ENCODE results near the gene USH1C.

The USH1C gene

DNA sequence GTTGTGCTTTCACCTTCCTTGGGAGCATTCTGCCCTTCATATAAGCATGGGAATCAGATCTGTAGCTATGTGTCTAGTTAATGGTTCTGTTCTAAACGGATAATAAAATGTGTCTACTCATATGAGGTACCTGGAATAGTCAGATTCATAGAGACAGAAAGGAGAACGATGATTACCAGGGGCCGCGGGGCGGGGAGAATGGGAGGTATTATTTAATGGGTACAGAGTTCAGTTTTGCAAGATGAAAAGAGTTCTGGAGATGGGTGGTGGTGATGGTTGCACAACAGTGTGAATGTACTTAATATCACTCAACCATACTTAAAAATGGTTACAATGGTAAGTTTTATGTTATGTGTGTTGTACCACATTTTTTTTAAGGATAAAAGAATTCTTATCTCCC is 57.6 kb downstream of the USH1C start:
- TF ChIP-seq BACH2 (CRISPR knock-in tag; IDR thresholded peaks at IDR 0.05; ENCODE audit: borderline replicate concordance) (no peak), TSHZ2 (CRISPR knock-in tag; IDR thresholded peaks at IDR 0.05) (no peak), ZC3H10 (CRISPR knock-in tag; IDR thresholded peaks at IDR 0.05) (no peak), PPARA (CRISPR knock-in tag; IDR thresholded peaks at IDR 0.05; ENCODE audit: borderline replicate concordance) (no peak), TCF4 (CRISPR knock-in tag; IDR thresholded peaks at IDR 0.05; ENCODE audit: borderline replicate concordance) (no peak), CSRNP3 (CRISPR knock-in tag; IDR thresholded peaks at IDR 0.05) (no peak), TOX (CRISPR knock-in tag; IDR thresholded peaks at IDR 0.05; ENCODE audit: borderline replicate concordance) (no peak), GLIS3 (CRISPR knock-in tag; IDR thresholded peaks at IDR 0.05) (no peak), ESRRG (CRISPR knock-in tag; IDR thresholded peaks at IDR 0.05) (no peak), ZFP30 (CRISPR knock-in tag; IDR thresholded peaks at IDR 0.05) (no peak), ZNF565 (CRISPR knock-in tag; conservative IDR thresholded peaks at IDR 0.05; ENCODE audit: low read depth) (no peak), ARNTL (CRISPR knock-in tag; IDR thresholded peaks at IDR 0.05; ENCODE audit: borderline replicate concordance, low read depth) (no peak), RARB (CRISPR knock-in tag; IDR thresholded peaks at IDR 0.05) (no peak), ZNF70 (CRISPR knock-in tag; IDR thresholded peaks at IDR 0.05) (no peak), ISL1 (CRISPR knock-in tag; IDR thresholded peaks at IDR 0.05) (no peak), CSDC2 (CRISPR knock-in tag; IDR thresholded peaks at IDR 0.05) (no peak), PATZ1 (CRISPR knock-in tag; IDR thresholded peaks at IDR 0.05; ENCODE audit: borderline replicate concordance) (no peak), SNAI2 (CRISPR knock-in tag; IDR thresholded peaks at IDR 0.05) (no peak), ZNF8 (CRISPR knock-in tag; IDR thresholded peaks at IDR 0.05) (no peak)
- TF ChIP-seq, protein P1, sequence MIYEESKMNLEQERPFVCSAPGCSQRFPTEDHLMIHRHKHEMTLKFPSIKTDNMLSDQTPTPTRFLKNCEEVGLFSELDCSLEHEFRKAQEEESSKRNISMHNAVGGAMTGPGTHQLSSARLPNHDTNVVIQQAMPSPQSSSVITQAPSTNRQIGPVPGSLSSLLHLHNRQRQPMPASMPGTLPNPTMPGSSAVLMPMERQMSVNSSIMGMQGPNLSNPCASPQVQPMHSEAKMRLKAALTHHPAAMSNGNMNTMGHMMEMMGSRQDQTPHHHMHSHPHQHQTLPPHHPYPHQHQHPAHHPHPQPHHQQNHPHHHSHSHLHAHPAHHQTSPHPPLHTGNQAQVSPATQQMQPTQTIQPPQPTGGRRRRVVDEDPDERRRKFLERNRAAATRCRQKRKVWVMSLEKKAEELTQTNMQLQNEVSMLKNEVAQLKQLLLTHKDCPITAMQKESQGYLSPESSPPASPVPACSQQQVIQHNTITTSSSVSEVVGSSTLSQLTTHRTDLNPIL (CRISPR knock-in tag; IDR thresholded peaks at IDR 0.05; ENCODE audit: low read depth): no peak
- no peak for ATAC-seq

DNA sequence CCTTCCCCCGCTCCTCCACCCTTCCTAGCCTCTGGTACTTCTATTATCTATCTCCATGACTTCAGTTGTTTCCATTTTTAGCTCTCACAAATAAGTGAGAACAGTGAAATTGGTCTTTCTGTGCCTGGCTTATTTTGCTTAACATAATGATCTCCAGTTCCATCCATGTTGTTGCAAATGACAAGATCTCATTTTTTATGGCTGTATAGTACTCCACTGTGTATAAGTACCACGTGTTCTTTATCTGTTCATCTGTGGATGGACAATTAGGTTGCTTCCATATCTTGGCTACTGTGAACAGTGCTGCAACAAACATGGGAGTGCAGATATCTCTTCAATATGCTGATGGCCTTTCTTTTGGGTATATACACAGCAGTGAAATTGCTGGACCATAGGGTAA is 60.7 kb downstream of the USH1C start:
- no peak for ATAC-seq
- TF ChIP-seq RARB (CRISPR knock-in tag; IDR thresholded peaks at IDR 0.05) (no peak), CSRNP3 (CRISPR knock-in tag; IDR thresholded peaks at IDR 0.05) (no peak), SNAI2 (CRISPR knock-in tag; IDR thresholded peaks at IDR 0.05) (no peak)
- TF ChIP-seq, protein P2, sequence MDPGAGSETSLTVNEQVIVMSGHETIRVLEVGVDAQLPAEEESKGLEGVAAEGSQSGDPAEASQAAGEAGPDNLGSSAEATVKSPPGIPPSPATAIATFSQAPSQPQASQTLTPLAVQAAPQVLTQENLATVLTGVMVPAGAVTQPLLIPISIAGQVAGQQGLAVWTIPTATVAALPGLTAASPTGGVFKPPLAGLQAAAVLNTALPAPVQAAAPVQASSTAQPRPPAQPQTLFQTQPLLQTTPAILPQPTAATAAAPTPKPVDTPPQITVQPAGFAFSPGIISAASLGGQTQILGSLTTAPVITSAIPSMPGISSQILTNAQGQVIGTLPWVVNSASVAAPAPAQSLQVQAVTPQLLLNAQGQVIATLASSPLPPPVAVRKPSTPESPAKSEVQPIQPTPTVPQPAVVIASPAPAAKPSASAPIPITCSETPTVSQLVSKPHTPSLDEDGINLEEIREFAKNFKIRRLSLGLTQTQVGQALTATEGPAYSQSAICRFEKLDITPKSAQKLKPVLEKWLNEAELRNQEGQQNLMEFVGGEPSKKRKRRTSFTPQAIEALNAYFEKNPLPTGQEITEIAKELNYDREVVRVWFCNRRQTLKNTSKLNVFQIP (CRISPR knock-in tag; IDR thresholded peaks at IDR 0.05; ENCODE audit: borderline replicate concordance, low read depth): no peak

Measured in SK-N-SH treated with all-trans-retinoic acid at 6 μM for 48 hours (cell line).